HG03520 (cell line): ENCODE data around the gene NUAK2.
"Not testable (repeated sequence)": the region's sequence is repeated elsewhere in the genome, so short reads cannot be mapped to it uniquely, and the experiment has no call there.

Source experiments
- ATAC-seq: cut with Tn5 transposase; IDR thresholded peaks from one replicate; pipeline ENCODE4 v1.9.1; 2021; ENCODE audit warnings: mild to moderate bottlenecking, moderate library complexity; ENCODE audit not compliant: unreplicated experiment

Gene NUAK2

GRCh38 chr1:205300149-205300548 lies 21.4 kb downstream of the NUAK2 start:
- no peak for ATAC-seq

GRCh38 chr1:205298191-205298994 lies 23.2 kb downstream of the NUAK2 start:
- ATAC-seq, result no peak

- ATAC-seq, result not testable (repeated sequence)
Observed at GRCh38 chr1:205297546-205298177, 23.9 kb downstream of the NUAK2 start.

GRCh38 chr1:205296154-205296553 lies 25.4 kb downstream of the NUAK2 start:
- no peak for ATAC-seq

- ATAC-seq, result no peak
Observed at GRCh38 chr1:205294934-205295333, 26.6 kb downstream of the NUAK2 start.

GRCh38 chr1:205294175-205294917 lies 27.2 kb downstream of the NUAK2 start:
- no peak for ATAC-seq

- no peak for ATAC-seq
Observed at GRCh38 chr1:205293350-205294074, 28.0 kb downstream of the NUAK2 start.

GRCh38 chr1:205291596-205291995 lies 29.9 kb downstream of the NUAK2 start:
- ATAC-seq, result no peak

- peak; percentile 77 for ATAC-seq
Observed at GRCh38 chr1:205287767-205288559, 33.6 kb downstream of the NUAK2 start.

GRCh38 chr1:205287076-205287475 lies 34.5 kb downstream of the NUAK2 start:
- no peak for ATAC-seq

GRCh38 chr1:205286335-205286950 lies 35.1 kb downstream of the NUAK2 start:
- no peak for ATAC-seq

- ATAC-seq, result no peak
Observed at GRCh38 chr1:205285381-205286101, 36.0 kb downstream of the NUAK2 start.

GRCh38 chr1:205284420-205285144 lies 37.0 kb downstream of the NUAK2 start:
- no peak for ATAC-seq

- ATAC-seq, result no peak
Observed at GRCh38 chr1:205283270-205284147, 38.0 kb downstream of the NUAK2 start.

- not testable (repeated sequence) for ATAC-seq
Observed at GRCh38 chr1:205280666-205281395, 40.7 kb downstream of the NUAK2 start.

- ATAC-seq, result no peak
Observed at GRCh38 chr1:205279986-205280385, 41.6 kb downstream of the NUAK2 start.

- no peak for ATAC-seq
Observed at GRCh38 chr1:205276689-205277065, 44.9 kb downstream of the NUAK2 start.
